GM19455 (cell line): ENCODE data around the gene SLC38A9.
"Not testable (repeated sequence)": the region's sequence is repeated elsewhere in the genome, so short reads cannot be mapped to it uniquely, and the experiment has no call there.

Source experiments
- ATAC-seq: cut with Tn5 transposase; IDR thresholded peaks from one replicate; pipeline ENCODE4 v1.9.1; 2021; ENCODE audit not compliant: unreplicated experiment

The SLC38A9 gene

DNA sequence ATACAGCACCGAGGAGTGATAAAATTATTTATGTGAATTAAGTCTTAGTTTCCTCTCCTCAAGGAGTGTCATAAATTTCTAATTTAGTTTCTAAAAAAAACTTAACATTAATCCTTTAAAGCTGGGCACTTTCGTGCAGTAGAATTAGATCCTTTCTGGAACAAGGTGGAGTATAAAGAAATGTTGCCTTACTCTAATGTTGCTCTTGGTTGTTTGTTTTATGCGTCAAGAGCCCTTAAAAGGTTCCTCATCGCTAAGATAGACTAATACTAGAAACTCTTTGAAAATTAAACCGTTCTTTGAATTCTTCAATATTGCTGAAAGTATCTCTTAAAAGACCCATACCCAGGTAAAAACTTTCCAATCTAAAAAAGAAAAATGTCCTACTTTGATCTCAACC lies 93.8 kb downstream of the SLC38A9 start:
- ATAC-seq, result no peak

DNA sequence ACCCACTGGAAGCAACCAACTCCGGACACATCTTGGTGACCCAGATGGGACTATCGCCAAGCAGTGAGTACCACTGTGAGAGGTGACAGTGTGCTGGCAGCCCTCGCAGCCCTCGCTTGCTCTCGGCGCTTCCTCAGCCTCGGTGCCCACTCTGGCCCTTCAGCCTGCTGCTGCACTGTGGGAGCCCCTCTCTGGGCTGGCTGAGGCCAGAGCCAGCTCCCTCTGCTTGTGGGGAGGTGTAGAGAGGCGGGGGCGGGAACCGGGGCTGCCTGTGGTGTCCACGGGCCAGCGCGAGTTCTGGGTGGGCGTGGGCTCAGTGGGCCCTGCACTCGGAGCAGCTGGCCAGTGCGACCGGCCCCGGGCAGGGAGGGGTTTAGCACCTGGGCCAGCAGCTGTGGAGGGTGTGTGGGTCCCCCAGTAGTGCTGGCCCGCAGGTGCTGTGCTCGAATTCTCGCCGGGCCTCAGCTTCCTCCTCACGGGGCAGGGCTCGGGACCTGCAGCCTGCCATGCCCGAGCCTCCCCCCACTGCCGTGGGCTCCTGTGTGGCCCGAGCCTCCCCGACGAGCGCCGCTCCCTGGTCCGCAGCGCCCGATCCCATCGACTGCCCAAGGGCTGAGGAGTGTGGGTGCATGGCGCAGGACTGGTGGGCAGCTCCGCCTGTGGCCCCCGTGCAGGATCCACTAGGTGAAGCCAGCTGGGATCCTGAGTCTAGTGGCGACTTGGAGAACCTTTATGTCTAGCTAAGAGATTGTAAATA lies 98.8 kb downstream of the SLC38A9 start:
- ATAC-seq, result no peak

DNA sequence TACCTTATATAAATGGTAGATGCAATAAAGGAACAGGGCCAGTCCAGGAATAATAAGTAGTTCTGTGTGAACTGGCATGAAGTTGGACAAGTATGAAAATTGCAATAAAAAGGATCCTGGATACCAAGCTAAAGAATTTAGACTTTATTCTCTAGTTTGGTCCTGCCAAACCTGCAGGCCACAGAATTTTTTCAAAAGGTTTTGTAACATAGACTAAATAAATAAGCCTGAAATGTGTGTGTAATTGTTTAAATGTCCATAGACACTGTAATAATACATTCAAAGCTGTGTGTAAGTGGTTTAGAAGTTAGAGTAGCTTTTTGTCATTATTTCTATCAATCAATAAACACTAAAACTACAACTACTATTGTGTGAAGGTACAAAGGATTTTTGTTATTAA lies 101.6 kb downstream of the SLC38A9 start:
- ATAC-seq, result no peak

DNA sequence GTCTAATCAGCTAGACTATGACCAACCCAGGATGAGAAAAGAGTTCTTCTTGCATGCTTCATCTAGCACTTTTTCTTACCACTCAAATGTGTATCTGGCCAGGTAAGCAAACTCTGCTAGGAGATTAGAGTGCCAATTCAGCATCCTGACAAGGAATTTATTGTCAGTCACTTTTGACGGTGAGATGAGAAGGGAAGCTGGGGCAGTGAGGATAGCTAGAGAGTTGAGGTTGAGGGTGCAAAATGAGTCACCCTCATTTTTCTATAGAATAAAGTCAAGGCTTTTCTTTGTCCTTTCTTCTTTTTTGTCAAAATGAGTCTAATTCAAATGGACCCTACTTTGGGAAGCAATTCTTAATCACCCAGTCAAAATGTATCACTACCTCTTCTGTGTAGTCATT lies 102.7 kb downstream of the SLC38A9 start:
- ATAC-seq, result no peak

DNA sequence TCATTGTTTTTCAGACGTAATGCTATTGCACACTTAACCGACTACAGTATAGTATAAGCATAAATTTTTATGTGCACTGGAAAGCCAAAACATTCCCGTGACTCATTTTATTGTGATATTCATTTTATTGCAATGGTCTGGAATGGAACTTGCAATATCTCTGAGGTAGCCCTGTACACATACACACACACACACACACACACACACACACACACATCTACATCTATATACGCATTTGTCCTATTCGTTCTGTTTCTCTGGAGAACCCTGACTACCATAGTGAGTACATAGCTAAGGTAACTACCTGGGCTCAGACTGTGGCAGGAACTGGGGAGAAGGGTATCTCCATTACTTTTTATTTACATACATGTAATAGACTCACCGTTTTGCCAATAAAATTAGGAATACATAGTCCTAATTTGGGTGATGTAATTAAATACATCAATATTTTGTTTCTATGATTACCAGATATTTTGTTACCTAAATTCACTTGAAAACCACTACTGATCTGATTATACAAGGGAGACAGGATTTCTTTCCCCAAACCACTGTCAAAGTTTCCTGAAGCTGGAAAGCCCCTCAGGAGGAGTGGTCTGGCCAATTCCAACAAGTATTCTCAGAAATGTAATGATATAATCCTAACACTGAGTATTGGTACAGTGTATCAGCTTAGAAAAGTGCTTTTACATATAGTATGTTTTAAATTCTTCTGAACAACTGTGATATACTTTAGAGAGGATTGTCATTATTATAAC lies 103.4 kb downstream of the SLC38A9 start:
- no peak for ATAC-seq

DNA sequence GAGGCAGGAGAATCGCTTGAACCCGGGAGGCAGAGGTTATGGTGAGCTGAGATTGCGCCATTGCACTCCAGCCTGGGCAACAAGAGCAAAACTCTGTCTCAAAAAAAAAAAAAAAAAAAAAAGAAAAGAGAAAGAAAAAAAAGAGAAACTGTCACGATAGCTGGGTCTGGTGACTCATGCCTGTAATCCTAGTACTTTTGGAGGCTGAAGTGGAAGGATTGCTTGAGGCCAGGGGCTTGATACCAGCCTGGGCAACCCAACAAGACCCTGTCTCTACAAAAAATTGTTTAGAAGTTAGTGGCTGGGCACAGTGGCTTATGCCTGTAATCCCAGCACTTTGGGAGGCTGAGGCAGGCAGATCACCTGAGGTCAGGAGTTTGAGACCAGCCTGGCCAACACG lies 104.8 kb downstream of the SLC38A9 start:
- not testable (repeated sequence) for ATAC-seq

DNA sequence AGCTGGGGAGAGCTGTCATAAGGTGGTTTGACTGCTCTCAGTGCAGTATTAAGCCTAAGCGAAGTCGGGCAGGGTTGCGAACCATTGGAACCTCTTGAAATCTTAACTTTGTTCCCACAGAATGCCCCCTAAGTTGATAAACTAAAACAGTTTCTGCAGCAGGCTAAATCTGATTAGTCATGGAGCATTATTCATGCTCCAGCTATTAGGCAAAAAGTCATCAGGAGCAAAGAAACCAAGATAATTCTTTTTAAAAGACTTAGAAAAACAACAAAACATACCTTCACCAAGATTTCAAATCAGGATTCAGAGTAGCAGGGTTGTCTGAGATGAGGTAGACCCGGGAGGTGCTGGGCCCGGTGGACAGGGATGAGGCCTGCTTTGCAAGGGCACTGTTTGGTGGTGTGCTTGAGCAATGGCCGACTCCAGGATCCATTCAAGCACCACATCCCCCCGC lies 107.5 kb downstream of the SLC38A9 start:
- no peak for ATAC-seq

DNA sequence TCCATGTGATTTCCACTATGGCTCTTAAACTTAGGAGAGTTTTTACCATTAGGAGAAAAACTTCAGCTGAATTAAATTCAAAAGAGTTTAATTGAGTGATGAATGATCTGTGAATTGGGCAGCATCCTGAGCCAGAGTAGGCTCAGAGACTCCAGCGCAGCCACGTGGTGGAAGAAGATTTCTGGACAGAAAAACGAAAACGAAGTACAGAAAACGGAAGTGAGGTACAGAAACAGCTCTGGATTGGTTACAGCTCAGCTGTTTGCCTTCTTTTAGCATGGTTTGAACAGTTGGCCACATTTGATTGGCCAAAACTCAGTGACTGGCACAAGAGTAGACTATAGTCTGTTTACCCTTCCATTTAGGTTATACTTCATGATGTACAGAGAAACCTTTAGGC lies 108.2 kb downstream of the SLC38A9 start:
- no peak for ATAC-seq

DNA sequence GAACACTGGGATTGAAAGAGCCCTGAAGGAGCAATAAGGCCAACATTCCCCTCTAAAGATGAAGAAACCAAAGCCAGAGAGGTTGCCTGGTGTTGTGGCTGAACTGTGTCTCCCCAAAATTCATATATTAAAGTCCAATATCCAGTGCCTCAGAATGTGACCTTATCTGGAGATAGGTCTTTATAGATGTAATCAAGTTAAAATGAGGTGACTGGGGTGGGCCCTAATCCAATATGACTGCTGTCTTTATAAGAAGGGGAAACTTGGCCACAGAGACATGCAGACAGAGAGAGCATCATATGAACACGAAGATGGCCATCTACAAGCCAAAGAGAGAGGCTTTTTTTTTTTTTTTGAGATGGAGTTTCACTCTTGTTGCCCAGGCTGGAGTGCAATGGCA lies 110.5 kb downstream of the SLC38A9 start:
- no peak for ATAC-seq

DNA sequence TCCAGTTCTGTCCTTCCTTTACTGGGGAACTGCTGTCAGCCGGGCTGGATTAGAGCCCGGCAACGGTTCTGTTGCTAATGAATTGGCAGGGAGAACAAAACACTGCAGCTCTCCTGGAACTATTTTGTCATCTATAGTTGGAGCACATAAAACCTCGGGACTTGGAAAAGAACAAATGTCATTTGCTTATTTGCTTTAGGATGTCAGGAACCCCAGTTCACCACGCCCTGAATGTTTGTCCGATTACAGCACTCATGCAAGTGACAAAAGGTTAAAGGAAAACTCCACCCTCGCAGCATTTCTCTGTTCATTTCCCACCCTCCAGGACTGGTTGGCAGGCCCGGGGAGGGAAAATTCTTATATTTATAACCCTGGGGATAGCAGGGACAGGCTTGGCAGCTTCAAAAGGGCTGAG lies 110.9 kb downstream of the SLC38A9 start:
- no peak for ATAC-seq

DNA sequence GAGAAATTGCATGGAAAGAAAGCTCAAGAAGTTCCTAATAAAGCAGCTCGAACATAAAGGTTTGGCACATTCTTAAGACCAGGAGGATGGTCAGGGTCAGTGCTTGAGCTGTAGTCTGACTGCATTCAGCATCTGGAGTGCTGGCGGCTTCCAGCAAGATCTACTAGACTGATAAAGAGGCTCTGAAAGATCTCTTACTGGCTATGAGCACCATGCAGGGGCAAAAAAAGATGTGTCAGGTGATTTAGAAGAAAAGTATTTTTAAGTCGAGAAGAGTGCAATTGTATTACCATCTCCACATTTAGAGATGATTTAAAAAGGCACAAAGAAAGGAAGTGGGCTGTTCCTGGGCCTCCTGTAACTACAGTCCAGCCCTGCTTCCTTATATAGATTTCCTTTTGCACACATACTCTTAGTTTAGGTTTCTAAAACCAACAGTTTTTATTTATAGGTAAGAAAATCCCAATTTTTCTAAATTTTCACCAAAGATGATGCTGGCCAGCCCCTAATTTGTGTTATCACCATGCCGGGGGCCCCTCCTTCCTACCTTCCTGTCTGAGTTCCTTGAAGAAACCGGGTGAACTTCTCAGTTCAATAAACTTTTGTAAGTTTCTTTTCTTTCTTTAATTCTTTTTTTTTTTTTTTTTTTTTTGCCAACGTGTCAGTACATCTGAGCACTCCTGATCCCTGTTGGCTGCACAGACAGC lies 111.5 kb downstream of the SLC38A9 start:
- ATAC-seq, result no peak

DNA sequence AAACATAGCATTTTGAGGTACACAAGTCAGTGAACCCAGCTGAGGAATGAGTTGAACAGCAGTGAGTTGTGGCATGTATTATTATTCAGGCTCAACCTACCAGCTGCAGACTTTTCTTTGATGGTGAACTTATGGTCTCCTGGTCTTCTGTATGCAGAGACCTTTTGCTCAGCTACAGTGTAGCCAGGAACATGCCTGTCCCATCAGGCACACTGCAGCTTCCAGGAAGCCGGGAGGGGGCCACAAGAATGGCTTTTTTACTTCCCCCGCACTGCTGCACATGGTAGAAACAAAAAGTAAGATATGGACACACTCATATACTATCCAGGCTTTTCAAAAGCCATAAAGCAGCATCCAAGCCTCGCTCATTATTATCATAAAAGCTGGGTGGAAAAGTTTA lies 112.0 kb downstream of the SLC38A9 start:
- ATAC-seq, result no peak

DNA sequence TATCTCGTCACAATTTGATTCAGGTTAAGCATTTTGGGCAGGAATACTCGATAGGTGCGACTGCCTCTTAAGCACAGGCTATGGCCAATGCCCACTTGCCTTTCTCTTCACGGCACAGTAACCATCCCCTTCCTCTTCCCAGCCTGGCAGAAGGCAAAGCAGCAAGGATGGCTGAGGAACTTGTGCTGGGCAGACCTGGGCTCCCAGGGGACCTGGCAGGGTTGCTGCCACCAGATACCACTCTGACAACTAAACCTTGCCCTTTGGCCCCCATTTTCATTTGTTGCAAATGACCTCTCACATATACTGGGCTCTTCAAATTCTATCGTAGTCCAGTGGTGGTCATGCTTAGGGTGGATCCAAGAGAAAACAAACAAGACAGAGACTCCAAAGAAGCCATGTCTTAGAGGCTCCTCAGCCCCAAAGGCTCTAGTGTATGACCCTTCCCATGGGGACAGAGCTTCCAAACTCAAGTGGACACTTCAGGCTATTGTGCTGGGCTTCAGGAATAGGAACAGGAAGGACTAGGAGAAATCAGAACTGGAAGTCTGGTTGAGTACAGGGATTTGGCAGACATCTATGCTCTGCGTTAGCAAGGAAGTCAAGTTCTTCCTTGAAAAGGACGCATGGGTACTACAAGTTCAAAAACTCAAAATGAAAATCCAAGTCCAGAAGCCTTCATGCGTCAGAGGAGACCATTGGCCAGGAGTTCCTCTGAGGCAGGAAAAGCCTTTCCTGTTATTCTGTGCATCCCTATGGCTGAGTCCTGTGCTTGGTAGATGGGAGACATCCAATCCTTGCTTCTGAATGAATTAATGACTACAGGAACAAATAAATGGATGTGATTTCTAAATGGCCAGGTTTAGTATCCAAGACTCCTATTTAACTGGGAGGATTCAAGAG lies 112.7 kb downstream of the SLC38A9 start:
- ATAC-seq, result no peak

DNA sequence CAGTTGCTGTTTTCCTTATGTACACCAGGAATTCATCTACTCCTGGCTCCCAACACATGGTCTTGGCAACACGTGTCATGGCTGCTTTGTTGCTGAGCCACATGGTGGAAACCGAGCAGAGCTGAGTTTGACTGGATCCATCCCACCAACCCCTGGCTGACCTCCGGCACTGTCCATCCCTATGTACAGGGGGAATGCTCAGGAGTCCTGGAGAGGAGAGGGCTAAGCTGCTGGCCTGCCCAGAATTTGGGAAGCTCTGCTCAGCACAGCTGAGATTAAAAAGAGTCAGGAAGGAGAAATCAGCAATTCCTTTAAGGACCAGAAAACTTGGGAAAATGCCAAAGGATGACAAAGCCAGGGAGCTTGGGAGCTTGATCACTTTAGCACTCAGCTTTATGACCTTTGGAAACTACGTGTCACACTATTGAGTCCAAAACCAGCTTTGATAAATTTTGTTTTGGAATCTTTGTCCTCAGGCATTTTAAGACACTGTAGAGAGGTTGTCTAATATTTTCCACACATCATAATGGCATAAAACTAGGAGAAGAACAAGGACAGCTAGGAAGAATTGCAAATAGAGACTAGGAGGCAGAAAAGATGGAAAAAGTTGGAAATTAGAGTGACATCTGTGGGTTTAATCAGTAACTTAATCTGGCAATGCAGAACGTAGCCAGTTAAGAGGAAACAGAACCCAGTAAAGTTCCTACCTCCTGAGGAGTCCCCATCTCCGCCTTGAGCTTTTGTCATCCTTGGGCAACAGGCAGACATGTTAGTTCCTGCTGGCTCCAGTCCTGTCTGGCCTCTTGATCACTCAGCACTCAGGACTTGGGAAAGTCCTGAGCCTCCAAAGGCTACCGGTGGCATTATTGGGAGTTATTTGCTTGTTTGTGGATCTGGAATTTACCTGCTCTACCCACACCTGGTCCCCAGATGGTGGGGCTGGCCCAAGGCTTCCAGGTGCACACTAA lies 114.8 kb downstream of the SLC38A9 start:
- no peak for ATAC-seq

DNA sequence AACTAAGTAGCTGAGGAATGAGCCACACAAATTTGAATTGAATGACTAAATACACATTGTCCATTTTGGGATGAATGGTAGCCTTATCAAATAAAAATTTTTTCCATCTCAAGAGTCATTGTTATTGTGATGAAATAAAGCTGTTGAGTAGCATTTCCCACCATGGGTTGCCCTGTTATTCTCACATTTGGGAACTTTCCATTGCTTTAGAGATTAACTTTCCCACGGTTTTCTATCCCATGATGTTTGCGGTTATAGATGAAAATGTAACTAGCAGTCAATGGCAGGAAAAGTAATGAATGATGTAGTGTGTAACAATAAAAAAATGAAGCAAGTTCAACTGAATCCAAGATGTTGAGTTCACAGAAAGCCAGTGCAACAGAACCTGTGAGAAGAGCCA lies 117.5 kb downstream of the SLC38A9 start:
- ATAC-seq, result no peak

DNA sequence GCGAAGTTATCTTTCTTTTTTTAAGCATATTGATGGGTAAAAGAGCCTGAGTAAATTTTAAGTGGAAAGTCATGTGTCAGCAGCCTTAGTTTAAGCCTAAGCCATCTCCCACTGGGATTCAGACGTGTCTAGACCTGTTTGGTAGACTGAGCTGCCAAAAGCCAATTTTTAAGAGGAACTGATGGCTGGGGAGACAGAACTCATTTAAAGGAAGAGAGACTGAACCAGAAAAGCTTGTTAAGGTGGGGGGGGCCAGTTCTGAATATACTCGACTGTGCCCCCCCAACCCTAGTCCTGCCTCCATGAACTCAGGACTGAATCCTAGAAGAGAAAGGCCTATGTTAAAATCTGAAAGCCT lies 119.0 kb downstream of the SLC38A9 start:
- no peak for ATAC-seq

DNA sequence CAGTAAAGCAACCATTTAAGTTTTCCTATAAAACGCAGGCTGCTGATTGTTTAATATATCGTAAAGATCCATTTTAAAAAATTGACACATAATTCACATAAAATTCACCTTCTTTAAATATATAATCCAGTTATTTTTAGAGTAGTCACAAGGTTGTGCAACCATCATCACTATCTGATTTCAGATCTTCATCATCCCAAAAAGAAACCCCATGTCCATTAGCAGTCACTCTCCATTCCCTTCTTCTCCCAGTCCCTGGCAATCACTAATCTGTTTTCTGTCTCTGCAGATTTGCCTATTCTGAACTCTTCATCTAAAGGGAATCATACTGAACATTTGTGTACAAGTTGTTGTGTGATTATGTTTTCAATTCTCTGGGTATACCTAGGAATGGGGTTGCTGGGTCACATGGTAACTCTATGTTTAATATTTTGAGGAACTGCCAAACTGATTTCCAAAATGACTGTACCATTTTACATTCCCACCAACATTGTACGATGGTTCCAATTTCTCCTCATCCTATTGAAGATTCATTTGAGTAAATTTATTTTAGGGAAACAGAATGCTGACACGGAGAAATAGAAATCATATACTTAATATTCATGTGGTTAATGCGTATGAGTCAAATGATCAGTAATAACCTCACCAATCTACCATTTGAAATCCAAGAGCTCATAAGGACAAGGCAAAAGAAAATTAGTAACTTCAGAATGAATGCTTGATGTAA lies 119.6 kb downstream of the SLC38A9 start:
- ATAC-seq, result no peak

DNA sequence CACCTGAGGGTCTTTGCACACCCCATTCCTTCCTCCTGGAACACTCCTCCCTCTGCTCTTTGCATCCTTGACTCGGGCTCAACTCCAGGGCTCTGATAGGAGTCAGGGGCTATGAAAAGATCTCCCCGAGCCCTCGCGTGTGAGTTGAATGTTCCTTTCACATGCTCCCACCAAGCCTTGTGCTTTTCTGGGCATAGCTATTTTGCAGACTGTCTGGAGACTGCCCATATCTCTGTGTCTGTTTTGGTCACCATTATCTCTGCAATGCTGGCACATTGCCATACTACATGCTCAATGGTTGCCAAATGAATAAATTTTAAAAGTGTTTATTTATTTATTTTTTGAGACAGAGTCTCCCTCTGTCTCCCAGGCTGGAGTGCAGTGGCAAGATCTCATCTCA lies 120.4 kb downstream of the SLC38A9 start:
- no peak for ATAC-seq

DNA sequence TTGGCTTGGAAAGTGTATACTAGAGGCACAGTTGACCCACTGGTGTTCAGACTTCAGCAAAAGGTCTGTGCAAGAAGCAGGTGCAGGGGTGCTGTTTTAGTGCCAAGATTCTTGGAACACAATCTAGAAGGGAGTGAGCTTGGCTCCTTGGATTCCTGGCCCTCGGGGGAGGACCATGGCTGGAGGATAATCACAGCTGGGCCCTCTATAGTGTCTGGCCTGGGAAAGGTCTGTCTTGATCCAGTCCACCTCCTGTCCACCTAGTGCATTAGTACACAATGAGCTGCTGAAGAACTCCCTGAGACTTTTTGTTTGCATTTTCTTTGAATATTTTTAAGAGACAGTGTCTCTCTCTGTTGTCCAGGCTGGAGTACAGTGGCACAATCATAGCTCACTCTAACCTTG lies 126.9 kb downstream of the SLC38A9 start:
- ATAC-seq, result no peak
